OCI-LY7 (cell line): ENCODE measurements around the gene AUTS2. TPM values are rescaled to one million over a fixed set of nuclear protein-coding genes. Genes with fewer than 3 reads are reported as not detected.

Source experiments
- BruUV-seq: library from RNA; stranded (reverse); fragments of 400-500 nt; replicated peaks from 2 replicates; lab custom pipeline; 2021; lab: Mats Ljungman, UMichigan
- CTCF ChIA-PET: fragments of 300-600 bp; sonication (Branson Sonifier 250); formaldehyde crosslinking; loops from one replicate; lab custom pipeline; 2022; ENCODE audit warnings: antibody characterized with exemption; ENCODE audit not compliant: unreplicated experiment; lab: Charles Lee
- POLR2A ChIA-PET: fragments of 300-600 bp; sonication (Branson Sonifier 250); formaldehyde crosslinking; loops from one replicate; lab custom pipeline; 2022; ENCODE audit warnings: antibody characterized with exemption; lab: Charles Lee
- DNase-seq: peaks from one replicate; pipeline ENCODE4 v3.0.0-alpha.2; 2015; ENCODE audit warnings: low spot score
- H2AFZ ChIP-seq: fragments of 200-600 bp; sonication (generic), shearing (Covaris generic); 2 replicates; pipeline ENCODE4 v1.6.1; 2014; ENCODE audit warnings: mild to moderate bottlenecking, antibody characterized with exemption, low read length, moderate library complexity
- H3K27ac ChIP-seq: fragments of 200-600 bp; sonication (generic); 2 replicates; pipeline ENCODE4 v1.5.1; 2014; ENCODE audit warnings: mixed run types, low read depth, mild to moderate bottlenecking, moderate library complexity, low read length, inconsistent platforms; ENCODE audit not compliant: poor library complexity, severe bottlenecking
- H3K36me3 ChIP-seq: fragments of 200-600 bp; sonication (generic); 2 replicates; pipeline ENCODE4 v1.6.1; 2014; ENCODE audit warnings: mild to moderate bottlenecking, antibody characterized with exemption, low read length, moderate library complexity, mixed read lengths; ENCODE audit not compliant: insufficient read depth
- H3K4me1 ChIP-seq: fragments of 200-600 bp; sonication (generic); 2 replicates; pipeline ENCODE4 v1.5.1; 2014; ENCODE audit warnings: mild to moderate bottlenecking, low read length; ENCODE audit not compliant: insufficient read depth, poor library complexity, severe bottlenecking
- H3K4me2 ChIP-seq: fragments of 200-600 bp; sonication (generic); 2 replicates; pipeline ENCODE4 v1.6.1; 2014; ENCODE audit warnings: mild to moderate bottlenecking, low read length
- H3K4me3 ChIP-seq: fragments of 200-600 bp; sonication (generic); 2 replicates; pipeline ENCODE4 v1.5.1; 2014; ENCODE audit warnings: mild to moderate bottlenecking, low read depth, low read length; ENCODE audit not compliant: poor library complexity, severe bottlenecking
- H3K79me2 ChIP-seq: fragments of 200-600 bp; sonication (generic); 2 replicates; pipeline ENCODE4 v1.6.1; 2016; ENCODE audit warnings: low read depth, mild to moderate bottlenecking, low read length, moderate library complexity, mixed read lengths; ENCODE audit not compliant: insufficient read depth
- H3K9me2 ChIP-seq: fragments of 200-600 bp; sonication (generic); 2 replicates; pipeline ENCODE4 v1.6.1; 2016; ENCODE audit warnings: mild to moderate bottlenecking, low read length, mixed read lengths; ENCODE audit not compliant: insufficient read depth
- H3K9me3 ChIP-seq: fragments of 200-600 bp; sonication (generic); 2 replicates; pipeline ENCODE4 v1.6.1; 2014; ENCODE audit warnings: mild to moderate bottlenecking, mixed run types, low read length, mixed read lengths
- H4K20me1 ChIP-seq: fragments of 200-600 bp; sonication (generic); 2 replicates; pipeline ENCODE4 v1.6.1; 2014; ENCODE audit warnings: mild to moderate bottlenecking, antibody characterized with exemption, low read length, moderate library complexity, mixed read lengths; ENCODE audit not compliant: insufficient read depth
- EZH2phosphoT487 ChIP-seq: fragments of 200-600 bp; sonication (generic); IDR thresholded peaks from 2 replicates; pipeline ENCODE4 v1.6.1; 2018; ENCODE audit warnings: low read depth, borderline replicate concordance, mild to moderate bottlenecking, mixed run types, antibody characterized with exemption, low read length, moderate library complexity, mixed read lengths
- intact Hi-C: fragments of 100-400 bp; cut with micrococcal nuclease; formaldehyde crosslinking; loops from one replicate; pipeline ENCODE4 v1.10.0; 2022; ENCODE audit not compliant: unreplicated experiment
- total RNA-seq, 2 experiments: library from RNA; depleted of rRNA in 1 of 2; stranded (reverse); fragments of >200 nt in 1 of 2; shearing (Covaris generic) in 1 of 2; gene quantifications; 2 replicates each; pipeline ENCODE4 v1.2.3, GENCODE V29; 2014 to 2022
- TF ChIP-seq, protein P1 (sequence below): fragments of 200-600 bp; sonication (generic); conservative IDR thresholded peaks from 2 replicates; pipeline ENCODE4 v1.5.1; 2014; ENCODE audit warnings: mild to moderate bottlenecking, antibody characterized with exemption, low read length, moderate library complexity, mixed read lengths

The AUTS2 gene
- total RNA-seq, 2 experiments from 2014 or later: 37.9 to 78.5 TPM

DNA sequence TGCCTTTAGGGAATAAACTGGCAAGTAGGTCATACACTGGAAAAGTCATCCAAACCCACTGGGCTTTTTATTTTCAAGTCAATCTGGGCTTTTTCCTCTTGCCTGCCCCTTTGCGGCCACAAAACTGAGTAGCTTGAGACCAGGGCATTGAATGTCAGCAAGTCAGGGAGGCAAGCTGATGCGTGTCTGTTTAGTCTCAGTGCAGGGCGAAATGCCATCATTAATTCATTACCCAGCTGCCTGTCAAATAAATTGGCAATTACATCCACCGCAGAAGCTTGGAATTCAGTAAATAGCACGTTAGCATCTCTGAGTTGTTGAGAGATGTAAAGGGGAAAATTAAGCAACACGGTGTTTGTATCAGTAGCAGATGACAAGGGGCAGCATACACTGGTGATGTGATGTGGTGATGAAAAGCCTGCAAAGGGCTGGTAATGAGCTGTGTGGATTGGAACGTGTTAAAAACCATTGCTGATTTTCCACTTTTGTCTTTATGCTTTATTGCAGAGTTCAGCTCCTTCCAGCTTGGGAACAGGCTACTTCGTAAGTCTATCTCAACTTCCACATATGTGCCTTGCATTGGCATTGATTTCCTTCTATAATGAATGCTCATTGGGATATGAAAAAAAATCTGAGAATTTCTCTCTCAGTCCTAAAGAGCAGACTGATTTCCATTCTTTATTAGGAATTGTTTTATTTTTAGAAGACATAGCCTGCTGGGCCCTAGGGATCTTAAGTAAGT is 535.9 kb downstream of the AUTS2 start:
- H3K9me2 ChIP-seq: no peaks in the 10 kb centered on the region
- no peaks in the 10 kb centered on the region for H3K9me3 ChIP-seq
- TF ChIP-seq, protein P1, sequence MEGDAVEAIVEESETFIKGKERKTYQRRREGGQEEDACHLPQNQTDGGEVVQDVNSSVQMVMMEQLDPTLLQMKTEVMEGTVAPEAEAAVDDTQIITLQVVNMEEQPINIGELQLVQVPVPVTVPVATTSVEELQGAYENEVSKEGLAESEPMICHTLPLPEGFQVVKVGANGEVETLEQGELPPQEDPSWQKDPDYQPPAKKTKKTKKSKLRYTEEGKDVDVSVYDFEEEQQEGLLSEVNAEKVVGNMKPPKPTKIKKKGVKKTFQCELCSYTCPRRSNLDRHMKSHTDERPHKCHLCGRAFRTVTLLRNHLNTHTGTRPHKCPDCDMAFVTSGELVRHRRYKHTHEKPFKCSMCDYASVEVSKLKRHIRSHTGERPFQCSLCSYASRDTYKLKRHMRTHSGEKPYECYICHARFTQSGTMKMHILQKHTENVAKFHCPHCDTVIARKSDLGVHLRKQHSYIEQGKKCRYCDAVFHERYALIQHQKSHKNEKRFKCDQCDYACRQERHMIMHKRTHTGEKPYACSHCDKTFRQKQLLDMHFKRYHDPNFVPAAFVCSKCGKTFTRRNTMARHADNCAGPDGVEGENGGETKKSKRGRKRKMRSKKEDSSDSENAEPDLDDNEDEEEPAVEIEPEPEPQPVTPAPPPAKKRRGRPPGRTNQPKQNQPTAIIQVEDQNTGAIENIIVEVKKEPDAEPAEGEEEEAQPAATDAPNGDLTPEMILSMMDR: no peak
- no peak for TF ChIP-seq EZH2phosphoT487
- no peaks in the 10 kb centered on the region for H4K20me1 ChIP-seq
- no peak for DNase-seq
- H3K27ac ChIP-seq: no peak overlapping the region
- no peak overlapping the region for H3K4me2 ChIP-seq
- no peak overlapping the region for H2AFZ ChIP-seq
- no peak overlapping the region for H3K4me3 ChIP-seq
- CTCF ChIA-PET: no interaction called here
- POLR2A ChIA-PET: interaction anchor here (0.5 to 1.4 kb wide), 2 partner anchors 10 to 192 kb away, joined by 3 read pairs; no protein-coding TSS in a partner anchor
- intact Hi-C loops: no loop called here
- no peaks in the 10 kb centered on the region for H3K36me3 ChIP-seq
- H3K4me1 ChIP-seq: no peaks in the 10 kb centered on the region
- H3K79me2 ChIP-seq: no peaks in the 10 kb centered on the region
- BruUV-seq: no TSS peak

DNA sequence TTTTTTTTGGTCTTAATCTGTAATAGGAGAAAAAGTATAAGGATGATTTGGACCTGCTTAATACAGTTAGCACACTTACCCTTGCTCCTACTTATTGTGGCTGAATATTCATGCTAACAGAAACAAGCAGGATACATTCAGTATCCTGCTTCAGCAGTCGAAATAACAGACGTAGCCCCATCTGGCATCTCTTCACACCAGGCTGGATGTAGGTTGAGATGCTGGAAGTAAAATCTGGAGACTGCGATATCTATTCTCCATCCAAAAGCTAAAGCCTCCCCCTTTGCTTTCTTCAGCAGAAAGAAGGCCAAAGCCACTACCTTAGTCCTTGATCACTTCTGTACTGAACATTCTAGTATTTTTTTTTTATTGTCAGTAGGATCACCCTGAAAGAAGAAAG is 537.4 kb downstream of the AUTS2 start:
- Histone ChIP-seq H3K4me3 (no peak overlapping the region), H3K4me2 (no peak overlapping the region), H4K20me1 (no peaks in the 10 kb centered on the region), H3K9me2 (no peaks in the 10 kb centered on the region), H3K79me2 (no peaks in the 10 kb centered on the region), H3K36me3 (no peaks in the 10 kb centered on the region), H2AFZ (no peak overlapping the region), H3K4me1 (no peaks in the 10 kb centered on the region), H3K27ac (no peak overlapping the region), H3K9me3 (no peaks in the 10 kb centered on the region)
- intact Hi-C loops: no loop called here
- no TSS peak for BruUV-seq
- DNase-seq: no peak
- TF ChIP-seq EZH2phosphoT487: no peak
- TF ChIP-seq, protein P1: no peak
- POLR2A ChIA-PET: no interaction called here
- CTCF ChIA-PET: no interaction called here

DNA sequence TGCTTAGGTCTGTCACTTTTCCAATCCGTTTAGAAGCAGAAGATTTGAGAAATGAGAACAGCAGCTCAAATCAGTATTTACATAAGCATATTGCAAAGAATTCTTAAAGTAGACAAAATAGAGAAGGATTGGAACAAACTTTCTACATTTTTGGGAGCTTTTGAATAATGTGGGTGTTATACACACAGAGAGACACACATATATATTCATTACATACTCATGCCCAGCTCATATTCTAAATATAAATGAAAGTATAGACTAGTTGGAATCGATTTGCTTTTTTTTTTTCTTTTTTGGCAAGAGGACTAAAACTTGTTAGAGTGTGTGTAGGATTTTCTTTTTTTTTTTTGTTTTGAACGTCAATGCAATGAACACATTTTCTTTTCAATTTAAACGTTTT is 538.9 kb downstream of the AUTS2 start:
- Histone ChIP-seq H3K27ac (no peak overlapping the region), H4K20me1 (no peaks in the 10 kb centered on the region), H3K79me2 (no peaks in the 10 kb centered on the region), H3K36me3 (no peaks in the 10 kb centered on the region), H3K9me3 (no peaks in the 10 kb centered on the region), H3K9me2 (no peaks in the 10 kb centered on the region), H3K4me1 (no peaks in the 10 kb centered on the region), H3K4me3 (no peak overlapping the region), H2AFZ (no peak overlapping the region), H3K4me2 (no peak overlapping the region)
- BruUV-seq: TSS peak; percentile 7
- POLR2A ChIA-PET: interaction anchor here (0.6 to 1.1 kb wide), 4 partner anchors 24 to 760 kb away, joined by 3 to 5 read pairs (median 4); no protein-coding TSS in a partner anchor
- TF ChIP-seq, protein P1: no peak
- no peak for TF ChIP-seq EZH2phosphoT487
- intact Hi-C loops: no loop called here
- CTCF ChIA-PET: no interaction called here
- DNase-seq: no peak
